HL-60/S4 treated with phorbol 12-myristate 13-acetate at 8.2 ng/mL for 4 days and 3 days (cell line): ENCODE results near the gene CACNA2D3.

ENCODE experiments used
- in situ Hi-C: fragments of 300-500 bp; cut with MboI; formaldehyde crosslinking; loops from 2 replicates; pipeline ENCODE4 v1.15.0; 2022; ENCODE audit warnings: low sequenced_read_pairs

CACNA2D3 gene

DNA sequence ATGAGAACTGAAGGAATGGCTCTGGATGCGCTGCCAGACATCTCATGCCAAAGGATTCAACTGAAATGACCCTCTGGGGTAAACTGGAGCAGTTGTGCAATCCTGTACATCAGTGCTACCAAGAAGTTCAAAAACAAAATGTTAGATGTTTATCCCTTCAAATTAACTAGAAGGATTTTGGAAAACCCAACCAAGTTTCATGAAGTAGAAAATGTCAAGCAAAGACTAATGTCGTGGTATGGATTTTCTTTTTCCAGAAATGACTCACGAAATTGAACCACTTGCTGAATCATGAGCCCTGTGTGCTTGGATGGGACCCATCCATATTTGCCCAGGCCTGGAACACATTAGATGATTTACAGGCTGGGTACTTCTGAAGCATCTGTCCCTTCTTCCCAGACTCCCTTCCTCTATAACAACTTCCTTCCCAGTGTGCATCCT, 703.9 kb downstream of the CACNA2D3 start:
- in situ Hi-C loops, result no loop called here

DNA sequence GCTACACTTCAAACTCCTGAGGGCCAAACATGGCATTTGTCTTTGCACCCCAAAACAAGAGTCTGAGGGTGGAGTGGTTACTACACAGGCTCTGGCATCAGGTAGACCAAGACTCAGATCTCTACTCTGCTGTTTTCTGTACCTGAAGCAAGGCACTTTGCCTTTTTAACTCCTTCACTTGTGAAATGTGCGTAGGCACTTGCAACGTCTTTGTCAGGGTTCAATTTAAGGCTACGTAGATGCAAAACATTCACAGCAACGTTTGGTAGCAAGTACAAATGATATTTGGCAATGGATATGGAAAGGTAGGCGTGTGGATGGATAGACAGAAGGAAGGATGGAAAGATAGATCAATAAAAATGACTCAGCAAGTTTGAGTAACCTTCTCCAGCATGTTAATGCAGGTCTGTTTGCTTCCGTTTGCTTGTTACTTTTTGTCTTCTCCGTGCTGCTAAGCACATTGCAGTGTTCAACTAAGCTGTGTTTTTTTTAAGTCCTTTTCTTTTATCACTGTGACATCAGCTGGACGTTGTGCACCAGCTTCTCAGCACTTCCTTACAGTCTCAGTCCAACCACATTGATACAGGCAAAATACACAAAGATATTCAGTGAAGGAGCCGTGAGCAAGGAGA, 704.8 kb downstream of the CACNA2D3 start:
- in situ Hi-C loops, result no loop called here

DNA sequence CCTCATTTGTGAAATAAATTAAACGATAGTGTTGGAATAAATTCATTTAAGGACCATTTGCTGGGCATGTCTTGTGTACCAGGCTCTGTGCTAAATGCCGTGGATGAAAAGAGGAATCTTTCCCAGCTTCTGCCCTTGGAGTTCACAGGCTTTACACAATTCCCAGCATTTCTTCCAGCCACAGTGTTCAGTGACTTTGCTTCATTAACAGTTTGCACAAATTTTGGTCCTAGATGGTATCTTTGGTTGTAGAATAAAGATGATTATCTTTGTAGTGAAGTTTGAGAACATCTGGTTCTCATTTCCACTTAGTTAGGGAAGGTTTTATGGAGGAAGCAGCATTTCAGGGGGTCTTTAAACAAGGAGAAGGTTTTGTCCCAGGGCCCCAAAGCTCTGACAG, 705.4 kb downstream of the CACNA2D3 start:
- in situ Hi-C loops, result no loop called here

- in situ Hi-C loops, result no loop called here
These were observed 708.3 kb downstream of the CACNA2D3 start for GRCh38 chr3:54830658-54831057.

GRCh38 chr3:54831112-54831511, 708.8 kb downstream of the CACNA2D3 start:
- in situ Hi-C loops, result no loop called here

DNA sequence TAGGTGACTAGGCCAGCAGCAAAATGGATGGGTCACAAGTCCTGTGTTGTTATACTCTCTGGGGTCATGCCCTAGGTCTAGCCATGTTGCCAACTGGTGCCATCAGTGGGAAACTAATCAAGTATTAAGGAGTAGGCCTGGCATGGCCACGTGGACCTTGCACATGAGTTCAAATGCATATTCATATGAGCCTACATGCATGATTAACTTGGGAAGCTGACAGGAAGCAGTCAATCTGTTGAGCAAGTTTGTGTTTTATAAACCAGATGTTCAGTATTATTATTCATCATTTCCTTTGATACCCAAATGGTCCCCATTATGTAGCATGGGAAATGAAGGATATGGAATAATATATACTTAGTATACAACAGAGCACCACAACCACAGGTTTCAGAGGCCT, 710.5 kb downstream of the CACNA2D3 start:
- in situ Hi-C loops, result no loop called here

DNA sequence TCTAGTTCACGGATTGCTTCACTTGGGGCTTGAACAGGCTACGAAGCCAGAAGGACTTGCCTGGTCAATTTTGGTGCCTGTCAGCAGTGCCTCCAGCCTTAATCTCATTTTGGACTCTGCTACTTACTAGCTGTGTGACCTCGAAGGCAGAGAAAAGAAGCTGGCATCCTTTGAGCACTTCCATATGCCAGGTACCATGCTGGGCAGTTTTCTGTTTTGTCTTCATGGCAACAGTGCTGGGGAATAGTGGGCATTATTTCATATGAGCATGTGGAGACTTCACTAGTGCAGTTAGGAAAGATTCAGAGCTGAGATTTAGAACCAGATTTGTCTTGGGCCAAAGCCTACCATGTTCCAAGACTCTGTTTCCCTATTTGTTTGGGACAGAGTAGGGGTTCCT, 713.3 kb downstream of the CACNA2D3 start:
- in situ Hi-C loops, result no loop called here

- in situ Hi-C loops, result no loop called here
These were observed 714.5 kb downstream of the CACNA2D3 start for GRCh38 chr3:54836871-54837270.

GRCh38 chr3:54837964-54838363, 715.6 kb downstream of the CACNA2D3 start:
- in situ Hi-C loops, result no loop called here

DNA sequence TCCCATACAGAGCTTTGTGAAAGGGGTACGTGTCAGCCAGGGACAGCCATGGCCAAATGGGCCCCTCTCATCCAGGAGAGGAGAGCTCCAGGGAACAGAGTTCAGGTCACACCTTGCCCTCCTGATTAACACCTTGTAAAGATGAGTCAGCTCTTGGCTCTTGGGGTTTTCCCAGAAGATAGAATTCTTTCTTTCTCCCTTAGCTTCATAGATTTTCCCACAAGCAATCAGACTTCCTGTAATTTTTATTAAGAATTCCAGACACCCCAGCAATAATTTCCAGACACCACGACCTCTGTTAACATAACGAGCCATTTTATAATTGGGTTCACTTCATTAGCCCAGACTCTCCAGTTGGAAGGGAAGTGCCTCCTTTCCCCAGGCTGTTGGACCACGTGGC, 719.1 kb downstream of the CACNA2D3 start:
- in situ Hi-C loops, result no loop called here

GRCh38 chr3:54843352-54843751, 721.0 kb downstream of the CACNA2D3 start:
- in situ Hi-C loops, result no loop called here

DNA sequence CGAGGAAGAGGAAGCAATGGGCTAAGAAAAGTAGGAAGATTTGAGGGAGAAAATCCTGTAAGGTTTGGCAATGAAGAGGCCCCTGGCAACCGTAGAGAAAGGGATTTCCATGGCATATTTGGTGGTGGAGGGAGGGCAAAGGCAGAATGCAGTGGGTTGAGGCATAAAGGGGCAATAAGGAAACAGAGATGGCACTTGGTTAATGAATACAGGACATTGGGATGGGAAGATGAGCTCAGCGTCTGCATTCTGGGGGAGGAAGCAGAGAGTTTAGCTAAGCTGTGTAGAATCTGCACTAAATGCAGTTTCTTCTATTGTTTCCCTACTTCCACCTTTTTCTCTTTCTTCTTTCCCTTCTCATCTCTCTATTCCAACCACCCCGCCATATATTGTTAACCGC, 721.9 kb downstream of the CACNA2D3 start:
- in situ Hi-C loops, result no loop called here

DNA sequence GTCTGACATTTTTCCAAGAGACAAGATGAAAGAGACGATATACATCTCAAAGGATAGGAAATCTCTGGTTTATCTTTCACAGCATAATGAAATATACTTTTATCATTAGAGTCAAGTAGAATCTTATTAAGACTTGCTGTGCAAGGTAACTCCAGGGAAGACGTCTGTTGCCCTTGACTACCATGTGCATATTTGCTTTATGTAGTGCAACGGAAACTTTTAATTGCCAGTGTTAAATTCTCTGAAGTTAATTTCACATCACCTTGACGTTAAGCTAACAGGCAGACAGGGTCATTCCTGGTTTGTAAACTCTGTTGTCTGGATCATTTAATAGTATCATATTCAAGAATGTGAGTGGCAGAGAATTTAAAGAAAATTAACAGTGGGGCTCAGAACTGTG, 722.7 kb downstream of the CACNA2D3 start:
- in situ Hi-C loops, result no loop called here

DNA sequence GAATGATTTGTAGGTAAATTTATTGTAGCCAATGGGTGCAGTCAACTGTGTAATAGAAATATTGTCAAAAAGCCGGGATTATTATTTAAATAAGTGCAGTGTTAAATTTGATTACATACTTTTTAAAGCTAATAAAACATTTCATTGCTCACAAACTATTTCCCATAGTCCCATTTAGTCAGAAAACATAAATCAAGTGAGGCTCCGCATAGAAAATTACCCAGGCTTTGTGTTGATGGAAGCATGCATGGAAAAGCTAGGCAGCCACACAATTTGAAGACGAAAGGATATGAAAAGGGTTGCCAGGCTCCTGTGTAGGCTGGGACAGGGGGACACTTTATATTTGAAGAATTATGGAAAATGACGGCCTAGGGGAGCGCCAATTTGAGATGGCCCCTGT, 723.2 kb downstream of the CACNA2D3 start:
- in situ Hi-C loops, result no loop called here

- in situ Hi-C loops, result no loop called here
These were observed 723.8 kb downstream of the CACNA2D3 start for GRCh38 chr3:54846119-54846518.

DNA sequence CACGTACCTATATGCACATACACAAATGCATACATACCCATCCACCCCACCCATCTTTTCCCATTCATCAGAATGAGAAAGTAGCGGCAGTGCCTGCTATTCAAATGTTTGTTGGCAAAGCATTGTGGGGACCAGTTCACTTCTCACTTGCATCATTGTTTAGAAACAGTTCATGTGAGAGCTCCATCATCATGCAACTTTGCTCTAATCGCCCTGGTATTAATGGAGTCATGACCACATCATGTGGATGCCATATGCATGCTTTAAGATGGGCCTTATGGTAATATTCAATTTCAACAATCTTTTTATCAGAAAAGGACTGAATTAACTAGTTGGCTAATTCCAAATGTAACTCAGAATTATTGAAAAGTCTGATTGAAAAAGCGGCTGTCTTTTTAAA, 725.0 kb downstream of the CACNA2D3 start:
- in situ Hi-C loops, result no loop called here

DNA sequence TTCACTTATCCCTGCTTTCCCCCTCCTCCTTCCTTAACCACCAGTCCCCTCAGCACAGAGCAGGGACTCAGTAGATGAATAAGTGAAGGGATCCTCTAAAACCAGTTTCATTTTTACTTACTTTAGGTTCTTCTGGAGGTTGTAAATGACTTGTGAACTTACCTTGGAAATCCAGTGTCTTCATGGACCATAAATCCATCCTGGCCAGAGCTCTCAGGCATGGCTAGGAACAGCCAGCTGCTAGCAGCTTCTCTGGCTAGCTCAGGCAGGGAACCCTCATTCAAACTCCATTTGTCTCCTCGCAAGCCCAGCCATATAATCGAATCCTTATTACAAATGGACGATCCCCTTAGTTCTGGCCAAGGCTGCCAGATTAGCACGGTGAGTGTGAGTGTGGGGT, 727.0 kb downstream of the CACNA2D3 start:
- in situ Hi-C loops, result no loop called here

GRCh38 chr3:54850484-54851018, 728.2 kb downstream of the CACNA2D3 start:
- in situ Hi-C loops, result loop anchor here (25.0 kb wide), 1 partner anchor 312 kb away; no protein-coding TSS in a partner anchor

DNA sequence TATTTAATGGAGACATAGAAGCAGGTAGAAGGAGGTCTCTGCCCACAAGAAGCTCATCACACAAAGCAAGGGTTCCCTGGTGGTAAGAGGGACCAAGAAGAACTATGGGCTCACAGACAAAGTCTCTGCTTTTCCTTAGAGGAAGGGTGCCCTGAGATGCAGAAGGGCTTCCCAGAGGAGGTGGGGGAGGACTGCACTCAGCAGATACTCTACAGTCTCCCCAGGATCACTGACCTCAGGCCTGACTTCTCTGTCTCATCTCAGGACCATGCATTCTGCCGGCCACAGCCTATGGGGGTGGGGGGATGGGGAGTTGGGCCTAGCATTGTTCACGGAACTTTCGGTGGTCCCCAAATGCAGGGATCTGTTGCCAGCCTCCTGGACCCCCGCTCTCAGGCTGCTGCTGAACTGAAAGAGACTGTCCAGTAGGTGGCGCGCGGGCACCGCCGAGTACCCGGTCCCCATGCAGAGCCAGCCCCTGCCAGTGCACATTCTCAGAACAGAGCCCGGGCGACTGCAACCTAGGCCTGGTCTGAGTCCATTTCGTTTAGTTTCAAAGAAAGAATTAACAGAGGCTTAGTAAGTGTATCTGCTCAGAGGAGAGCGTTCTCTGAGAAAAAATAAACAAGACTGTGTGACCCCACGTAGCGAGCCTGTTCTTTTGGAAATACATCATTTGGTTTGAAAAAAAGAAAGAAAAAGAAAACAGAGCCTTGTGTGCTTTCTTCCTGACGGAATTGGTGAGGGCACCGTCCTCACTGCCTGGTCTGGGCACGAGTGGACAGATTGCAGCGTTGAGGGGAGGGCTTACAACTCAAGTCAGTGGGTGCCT, 731.4 kb downstream of the CACNA2D3 start:
- in situ Hi-C loops, result loop anchor here (25.0 kb wide), 1 partner anchor 309 kb away; no protein-coding TSS in a partner anchor

DNA sequence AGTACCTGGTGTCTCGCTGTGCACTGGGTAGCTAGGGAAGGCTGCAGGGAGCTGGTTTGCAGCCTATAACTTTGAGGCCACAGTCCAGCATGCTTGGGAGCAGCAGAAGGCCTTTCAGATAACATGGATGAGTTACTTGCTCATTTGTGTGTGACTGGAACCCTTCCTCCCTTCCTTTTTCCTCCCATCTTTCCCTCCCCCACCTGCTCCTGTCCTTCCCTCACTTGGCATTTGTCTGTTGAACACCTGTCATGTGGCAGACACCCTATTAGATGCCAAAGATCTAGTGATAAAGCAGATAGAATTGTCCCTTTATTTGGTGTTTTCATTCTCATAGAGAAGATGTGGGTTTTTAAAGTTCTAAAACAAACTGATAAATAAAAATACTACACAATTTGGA, 733.9 kb downstream of the CACNA2D3 start:
- in situ Hi-C loops, result loop anchor here (25.0 kb wide), 1 partner anchor 306 kb away; no protein-coding TSS in a partner anchor

GRCh38 chr3:54857343-54857742, 735.0 kb downstream of the CACNA2D3 start:
- in situ Hi-C loops, result loop anchor here (25.0 kb wide), 1 partner anchor 305 kb away; no protein-coding TSS in a partner anchor
